ENCODE results near the gene GNAI1. TPM values are rescaled to one million over a fixed set of nuclear protein-coding genes. Genes with fewer than 3 reads are reported as not detected.

Gene GNAI1
- total RNA-seq, 1 donor from 2014 or later = 35.5 TPM

DNA sequence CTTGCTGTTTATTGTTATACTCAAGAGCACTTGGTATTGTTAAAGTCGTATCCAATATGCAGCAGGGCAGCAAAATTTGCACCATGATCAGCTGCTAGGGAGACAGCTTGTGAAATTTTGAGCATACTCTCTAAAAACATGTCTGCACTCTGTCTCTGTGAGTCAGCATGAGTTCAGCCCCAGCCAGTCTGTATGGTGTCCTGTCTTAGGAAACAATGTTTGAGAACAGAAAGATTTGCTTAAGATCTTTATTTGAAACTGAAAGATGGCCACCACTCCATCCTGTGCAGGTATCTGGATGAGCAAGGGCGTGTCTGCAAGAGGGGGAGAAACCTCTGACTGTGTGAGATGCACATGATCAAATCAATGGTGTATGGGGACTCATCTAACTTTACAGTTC, 97.1 kb downstream of the GNAI1 start:
- peaks cover 22% of the 10 kb centered on the region for H3K4me1 Mint-ChIP-seq (ENCODE audit: low read depth, unreplicated experiment)
- no peak for TF ChIP-seq EZH2 (IDR thresholded peaks at IDR 0.05; ENCODE audit: insufficient read depth, low read length)
- TF ChIP-seq, protein P1, sequence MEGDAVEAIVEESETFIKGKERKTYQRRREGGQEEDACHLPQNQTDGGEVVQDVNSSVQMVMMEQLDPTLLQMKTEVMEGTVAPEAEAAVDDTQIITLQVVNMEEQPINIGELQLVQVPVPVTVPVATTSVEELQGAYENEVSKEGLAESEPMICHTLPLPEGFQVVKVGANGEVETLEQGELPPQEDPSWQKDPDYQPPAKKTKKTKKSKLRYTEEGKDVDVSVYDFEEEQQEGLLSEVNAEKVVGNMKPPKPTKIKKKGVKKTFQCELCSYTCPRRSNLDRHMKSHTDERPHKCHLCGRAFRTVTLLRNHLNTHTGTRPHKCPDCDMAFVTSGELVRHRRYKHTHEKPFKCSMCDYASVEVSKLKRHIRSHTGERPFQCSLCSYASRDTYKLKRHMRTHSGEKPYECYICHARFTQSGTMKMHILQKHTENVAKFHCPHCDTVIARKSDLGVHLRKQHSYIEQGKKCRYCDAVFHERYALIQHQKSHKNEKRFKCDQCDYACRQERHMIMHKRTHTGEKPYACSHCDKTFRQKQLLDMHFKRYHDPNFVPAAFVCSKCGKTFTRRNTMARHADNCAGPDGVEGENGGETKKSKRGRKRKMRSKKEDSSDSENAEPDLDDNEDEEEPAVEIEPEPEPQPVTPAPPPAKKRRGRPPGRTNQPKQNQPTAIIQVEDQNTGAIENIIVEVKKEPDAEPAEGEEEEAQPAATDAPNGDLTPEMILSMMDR (IDR thresholded peaks at IDR 0.05; ENCODE audit: insufficient read depth, low read depth, low read length) = no peak
- FAIRE-seq (no peak), DNase-seq (ENCODE audit: low read depth) (peak; percentile 31)
- Histone ChIP-seq H3K4me3 (ENCODE audit: insufficient read depth, low read depth, low read length) (no peak overlapping the region), H3K9me3 (ENCODE audit: insufficient read depth, low read depth, low read length) (no peaks in the 10 kb centered on the region), H3K79me2 (ENCODE audit: insufficient read depth, low read length) (no peaks in the 10 kb centered on the region), H4K20me1 (ENCODE audit: insufficient read depth, low read length) (no peaks in the 10 kb centered on the region), H3K36me3 (ENCODE audit: insufficient read depth, low read length) (no peaks in the 10 kb centered on the region), H3K9ac (ENCODE audit: low read length) (no peak overlapping the region), H3K27me3 (ENCODE audit: insufficient read depth, low read length) (no peaks in the 10 kb centered on the region), H3K27ac (ENCODE audit: low read depth, low read length) (no peak overlapping the region), H3K4me1 (ENCODE audit: insufficient read depth, low read length) (peaks cover 4% of the 10 kb centered on the region), H3K4me2 (ENCODE audit: low read length) (no peak overlapping the region), H2AFZ (ENCODE audit: low read depth, low read length) (peak overlapping the region; percentile 21)
- H3K27ac Mint-ChIP-seq (ENCODE audit: unreplicated experiment) = peak overlapping the region; percentile 76
- H3K27me3 Mint-ChIP-seq (ENCODE audit: low read depth, unreplicated experiment) = no peaks in the 10 kb centered on the region
- H3K9me3 Mint-ChIP-seq (ENCODE audit: unreplicated experiment) = no peaks in the 10 kb centered on the region
- H3K4me3 Mint-ChIP-seq (ENCODE audit: unreplicated experiment) = no peak overlapping the region
- no peaks in the 10 kb centered on the region for H3K36me3 Mint-ChIP-seq (ENCODE audit: low read depth, unreplicated experiment)

DNA sequence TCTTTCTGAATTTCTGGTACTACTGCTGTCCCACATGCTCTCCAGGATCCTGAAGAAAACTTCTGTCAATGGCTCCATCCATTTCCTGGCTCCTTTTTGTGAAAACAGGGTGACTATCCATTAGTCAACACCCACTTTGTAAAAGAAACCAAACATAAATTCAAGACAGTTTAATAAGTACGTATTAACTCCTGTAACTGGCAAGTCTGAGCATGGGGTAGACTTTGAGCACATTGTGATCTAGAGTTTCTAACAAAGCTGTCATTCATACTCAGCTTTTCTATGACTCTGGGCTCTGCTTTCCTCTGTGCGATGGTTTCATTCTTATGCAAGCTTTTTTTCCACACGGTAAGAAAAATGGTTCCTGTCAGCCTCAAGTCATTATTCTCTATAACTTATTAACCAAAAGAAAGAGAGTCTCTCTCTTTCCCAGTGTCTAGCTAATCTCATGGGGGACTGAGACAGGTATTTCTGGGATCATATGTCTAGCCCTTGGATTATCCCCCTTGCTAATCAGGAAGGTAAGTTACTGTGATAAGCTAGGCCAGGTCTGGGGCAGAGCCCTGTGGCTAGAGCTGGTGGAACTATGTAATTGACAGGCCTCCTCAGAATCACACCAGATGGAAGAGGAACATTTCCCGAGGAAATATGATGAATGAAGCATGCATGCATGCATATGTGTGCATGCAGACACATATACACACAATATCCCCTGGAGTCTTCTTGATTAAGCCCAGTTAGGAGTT, 98.5 kb downstream of the GNAI1 start:
- no peaks in the 10 kb centered on the region for H3K27me3 ChIP-seq (ENCODE audit: insufficient read depth, low read length)
- H2AFZ ChIP-seq (ENCODE audit: low read depth, low read length) = no peak overlapping the region
- no peak overlapping the region for H3K9ac ChIP-seq (ENCODE audit: low read length)
- H3K79me2 ChIP-seq (ENCODE audit: insufficient read depth, low read length) = no peaks in the 10 kb centered on the region
- H3K4me1 ChIP-seq (ENCODE audit: insufficient read depth, low read length) = peaks cover 4% of the 10 kb centered on the region
- no peak overlapping the region for H3K4me2 ChIP-seq (ENCODE audit: low read length)
- H3K27me3 Mint-ChIP-seq (ENCODE audit: low read depth, unreplicated experiment) = no peaks in the 10 kb centered on the region
- peaks cover 22% of the 10 kb centered on the region for H3K4me1 Mint-ChIP-seq (ENCODE audit: low read depth, unreplicated experiment)
- H3K27ac ChIP-seq (ENCODE audit: low read depth, low read length) = no peak overlapping the region
- peak; percentile 9 for FAIRE-seq
- H3K36me3 ChIP-seq (ENCODE audit: insufficient read depth, low read length) = no peaks in the 10 kb centered on the region
- no peaks in the 10 kb centered on the region for H3K9me3 ChIP-seq (ENCODE audit: insufficient read depth, low read depth, low read length)
- no peaks in the 10 kb centered on the region for H4K20me1 ChIP-seq (ENCODE audit: insufficient read depth, low read length)
- no peak for DNase-seq (ENCODE audit: low read depth)
- no peak overlapping the region for H3K4me3 Mint-ChIP-seq (ENCODE audit: unreplicated experiment)
- H3K9me3 Mint-ChIP-seq (ENCODE audit: unreplicated experiment) = no peaks in the 10 kb centered on the region
- H3K36me3 Mint-ChIP-seq (ENCODE audit: low read depth, unreplicated experiment) = no peaks in the 10 kb centered on the region
- no peak overlapping the region for H3K27ac Mint-ChIP-seq (ENCODE audit: unreplicated experiment)
- TF ChIP-seq, protein P1 (IDR thresholded peaks at IDR 0.05; ENCODE audit: insufficient read depth, low read depth, low read length) = no peak
- TF ChIP-seq EZH2 (IDR thresholded peaks at IDR 0.05; ENCODE audit: insufficient read depth, low read length) = no peak
- no peak overlapping the region for H3K4me3 ChIP-seq (ENCODE audit: insufficient read depth, low read depth, low read length)

DNA sequence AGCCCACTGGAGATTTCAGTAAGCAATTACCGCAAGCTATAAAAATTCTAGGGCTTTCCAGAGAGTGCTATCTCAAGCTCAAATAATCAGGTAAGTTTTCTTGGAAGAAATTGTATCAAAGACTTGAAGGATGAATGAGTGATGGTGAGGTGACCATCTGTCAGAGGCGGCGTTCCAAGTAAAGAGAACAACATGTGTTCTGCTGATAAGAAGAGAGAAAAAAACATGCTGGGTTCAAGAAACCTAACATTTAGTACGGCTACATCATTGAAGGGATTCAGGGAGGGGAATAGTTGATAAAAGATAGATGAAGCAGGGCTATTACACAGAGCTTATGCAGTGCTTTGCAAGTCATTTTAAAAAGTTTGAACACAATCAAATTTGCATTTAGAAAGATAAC, 100.7 kb downstream of the GNAI1 start:
- Histone ChIP-seq H2AFZ (ENCODE audit: low read depth, low read length) (no peak overlapping the region), H3K79me2 (ENCODE audit: insufficient read depth, low read length) (no peaks in the 10 kb centered on the region), H3K4me2 (ENCODE audit: low read length) (no peak overlapping the region), H3K4me3 (ENCODE audit: insufficient read depth, low read depth, low read length) (no peak overlapping the region), H3K27me3 (ENCODE audit: insufficient read depth, low read length) (no peaks in the 10 kb centered on the region), H4K20me1 (ENCODE audit: insufficient read depth, low read length) (no peaks in the 10 kb centered on the region), H3K9me3 (ENCODE audit: insufficient read depth, low read depth, low read length) (no peaks in the 10 kb centered on the region), H3K27ac (ENCODE audit: low read depth, low read length) (no peak overlapping the region), H3K36me3 (ENCODE audit: insufficient read depth, low read length) (no peaks in the 10 kb centered on the region), H3K9ac (ENCODE audit: low read length) (no peak overlapping the region), H3K4me1 (ENCODE audit: insufficient read depth, low read length) (peaks cover 4% of the 10 kb centered on the region)
- TF ChIP-seq, protein P1 (IDR thresholded peaks at IDR 0.05; ENCODE audit: insufficient read depth, low read depth, low read length) = no peak
- TF ChIP-seq EZH2 (IDR thresholded peaks at IDR 0.05; ENCODE audit: insufficient read depth, low read length) = no peak
- no peak for DNase-seq (ENCODE audit: low read depth)
- Mint-ChIP-seq H3K27ac (ENCODE audit: unreplicated experiment) (no peak overlapping the region), H3K27me3 (ENCODE audit: low read depth, unreplicated experiment) (no peaks in the 10 kb centered on the region), H3K4me3 (ENCODE audit: unreplicated experiment) (no peak overlapping the region), H3K9me3 (ENCODE audit: unreplicated experiment) (no peaks in the 10 kb centered on the region), H3K4me1 (ENCODE audit: low read depth, unreplicated experiment) (peaks cover 17% of the 10 kb centered on the region), H3K36me3 (ENCODE audit: low read depth, unreplicated experiment) (no peaks in the 10 kb centered on the region)
- FAIRE-seq = no peak

All from astrocyte (in vitro differentiated cells and primary cell).